AG04450 (cell line): Measurements from ENCODE around the gene S100A12. TPM values are rescaled to one million over a fixed set of nuclear protein-coding genes. Genes with fewer than 3 reads are reported as not detected.

ENCODE experiments used
- CTCF ChIA-PET: fragments of 300-600, 350-600 bp; formaldehyde crosslinking; extraction: SDS; loops from one replicate; lab custom pipeline; 2022; ENCODE audit warnings: antibody characterized with exemption, inconsistent platforms; lab: Charles Lee
- POLR2A ChIA-PET: fragments of 350-600 bp; formaldehyde crosslinking; extraction: SDS; loops from one replicate; lab custom pipeline; 2021; ENCODE audit warnings: antibody characterized with exemption, inconsistent platforms; lab: Yijun Ruan, JAX
- DNase-seq: peaks from one replicate; pipeline ENCODE4 v3.0.0-alpha.2; 2011; ENCODE audit warnings: low read depth, low spot score
- H3K27ac ChIP-seq: one replicate; pipeline ENCODE4 v1.5.1; 2012; ENCODE audit warnings: low read depth, low read length, control low read depth
- H3K27me3 ChIP-seq: one replicate; pipeline ENCODE4 v1.6.0; 2012; ENCODE audit warnings: low read length; ENCODE audit not compliant: control insufficient read depth, insufficient read depth
- H3K4me3 ChIP-seq: 2 replicates; pipeline ENCODE4 v1.5.1; 2011; ENCODE audit warnings: mild to moderate bottlenecking, low read depth, low read length, control low read depth
- H3K9me3 ChIP-seq: 2 replicates; pipeline ENCODE4 v1.5.1; 2012; ENCODE audit warnings: low read length; ENCODE audit not compliant: control insufficient read depth, insufficient read depth
- polyA plus RNA-seq: library from polyadenylated mRNA; depleted of rRNA; stranded (reverse); fragments of >200 nt; gene quantifications from 2 replicates; pipeline ENCODE4 v1.2.3, GENCODE V29; 2011; rRNA removed
- small RNA-seq: library from RNA; depleted of rRNA; stranded (forward); fragments of <200 nt; gene quantifications from one replicate; pipeline ENCODE3, GENCODE V24; 2012; ENCODE audit warnings: low read depth; ENCODE audit not compliant: insufficient read length
- TF ChIP-seq, protein P1 (sequence below): IDR thresholded peaks from 2 replicates; pipeline ENCODE4 v1.5.1; 2011; ENCODE audit warnings: low read depth, low read length, control low read depth, inconsistent platforms

The S100A12 gene
- polyA plus RNA-seq, 1 experiment, result not detected

DNA sequence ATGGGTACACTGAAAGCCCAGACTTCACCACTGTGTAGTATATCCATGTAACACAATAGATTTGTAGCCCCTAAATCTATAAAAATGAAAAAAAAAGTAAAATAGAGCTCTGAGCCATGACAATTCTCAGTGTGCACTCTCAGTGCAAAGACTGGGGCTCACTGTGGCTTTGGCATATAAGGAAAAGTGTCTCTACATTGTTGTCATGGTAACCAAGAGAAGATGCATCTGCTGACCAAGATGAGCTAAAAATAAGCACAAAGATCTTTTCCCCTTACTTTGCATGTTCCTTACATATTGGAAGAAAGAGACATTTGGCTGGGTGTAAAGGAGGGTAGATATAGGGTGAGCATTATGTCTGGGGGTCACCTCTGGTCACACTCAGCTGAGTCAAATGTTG, 38.8 kb downstream of the S100A12 start:
- Histone ChIP-seq H3K27me3 (peaks cover 3% of the 10 kb centered on the region), H3K9me3 (no peaks in the 10 kb centered on the region), H3K27ac (no peak overlapping the region), H3K4me3 (no peak overlapping the region)
- POLR2A ChIA-PET, result no interaction called here
- CTCF ChIA-PET, result interaction anchor here (1.3 kb wide), 1 partner anchor 16 kb away, joined by 4 read pairs; no protein-coding TSS in a partner anchor
- TF ChIP-seq, protein P1, sequence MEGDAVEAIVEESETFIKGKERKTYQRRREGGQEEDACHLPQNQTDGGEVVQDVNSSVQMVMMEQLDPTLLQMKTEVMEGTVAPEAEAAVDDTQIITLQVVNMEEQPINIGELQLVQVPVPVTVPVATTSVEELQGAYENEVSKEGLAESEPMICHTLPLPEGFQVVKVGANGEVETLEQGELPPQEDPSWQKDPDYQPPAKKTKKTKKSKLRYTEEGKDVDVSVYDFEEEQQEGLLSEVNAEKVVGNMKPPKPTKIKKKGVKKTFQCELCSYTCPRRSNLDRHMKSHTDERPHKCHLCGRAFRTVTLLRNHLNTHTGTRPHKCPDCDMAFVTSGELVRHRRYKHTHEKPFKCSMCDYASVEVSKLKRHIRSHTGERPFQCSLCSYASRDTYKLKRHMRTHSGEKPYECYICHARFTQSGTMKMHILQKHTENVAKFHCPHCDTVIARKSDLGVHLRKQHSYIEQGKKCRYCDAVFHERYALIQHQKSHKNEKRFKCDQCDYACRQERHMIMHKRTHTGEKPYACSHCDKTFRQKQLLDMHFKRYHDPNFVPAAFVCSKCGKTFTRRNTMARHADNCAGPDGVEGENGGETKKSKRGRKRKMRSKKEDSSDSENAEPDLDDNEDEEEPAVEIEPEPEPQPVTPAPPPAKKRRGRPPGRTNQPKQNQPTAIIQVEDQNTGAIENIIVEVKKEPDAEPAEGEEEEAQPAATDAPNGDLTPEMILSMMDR, result no peak
- no peak for DNase-seq

DNA sequence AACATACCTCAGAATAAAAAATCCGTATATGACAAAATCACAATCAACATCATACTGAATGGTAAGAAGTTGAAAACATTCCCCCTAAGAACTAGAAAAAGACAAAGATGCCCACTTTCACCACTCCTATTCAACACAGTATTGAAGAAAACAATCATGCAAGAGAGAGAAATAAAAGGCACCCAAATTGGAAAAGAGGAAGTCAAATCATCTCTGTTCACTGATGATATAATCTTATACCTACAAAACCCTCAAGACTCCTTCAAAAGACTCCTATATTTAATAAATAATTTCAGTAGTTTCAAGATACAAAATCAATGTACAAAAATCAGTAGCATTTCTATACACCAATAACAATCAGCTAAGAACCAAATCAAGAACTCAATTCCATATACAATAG, 41.5 kb downstream of the S100A12 start:
- ChIA-PET POLR2A (no interaction called here), CTCF (no interaction called here)
- H3K9me3 ChIP-seq, result no peaks in the 10 kb centered on the region
- H3K27ac ChIP-seq, result no peak overlapping the region
- H3K4me3 ChIP-seq, result no peak overlapping the region
- TF ChIP-seq, protein P1, result no peak
- no peak for DNase-seq
- no peaks in the 10 kb centered on the region for H3K27me3 ChIP-seq

DNA sequence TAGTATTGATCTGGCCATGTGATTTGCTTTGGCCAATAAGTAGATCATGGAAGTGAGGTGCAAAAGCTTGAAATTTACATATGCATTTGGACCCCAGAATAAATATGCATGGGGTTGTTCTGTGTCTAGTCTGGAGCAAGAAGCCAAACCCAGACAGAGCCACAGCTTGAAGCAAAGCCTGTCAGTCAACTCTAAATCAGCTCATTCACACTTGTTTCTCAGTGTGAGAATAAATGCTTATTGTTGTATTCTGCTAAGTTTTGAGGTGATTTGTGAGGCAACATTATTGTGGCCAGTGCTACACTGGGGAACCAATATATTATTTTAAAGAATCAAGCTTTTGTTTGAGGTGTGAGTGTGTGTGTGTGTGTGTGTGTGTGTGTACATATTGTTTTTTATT, 50.5 kb downstream of the S100A12 start:
- POLR2A ChIA-PET, result no interaction called here
- TF ChIP-seq, protein P1, result no peak
- Histone ChIP-seq H3K27ac (no peak overlapping the region), H3K9me3 (no peaks in the 10 kb centered on the region), H3K4me3 (no peak overlapping the region), H3K27me3 (no peaks in the 10 kb centered on the region)
- CTCF ChIA-PET, result no interaction called here
- no peak for DNase-seq

Small RNAs within 50 kb of the gene (small RNA-seq; reads per million reads assigned to genes)
- not detected for gene RNU6-160P
- gene S100A15A, result not detected

Other genes starting within 250 kb of the S100A12 start
- not detected in 2 replicates for gene SPRR2G, start 224.7 kb downstream of the S100A12 start, polyA plus RNA-seq
- gene LELP1, start 172.2 kb downstream of the S100A12 start, polyA plus RNA-seq, result not detected in 2 replicates
- gene PRR9, start 158.0 kb downstream of the S100A12 start, polyA plus RNA-seq, result not detected in 2 replicates
- not detected in 2 replicates for gene LORICRIN, start 115.9 kb downstream of the S100A12 start, polyA plus RNA-seq
- gene PGLYRP3, start 62.7 kb downstream of the S100A12 start, polyA plus RNA-seq, result not detected in 2 replicates
- not detected in 2 replicates for gene PGLYRP4, start 26.8 kb downstream of the S100A12 start, polyA plus RNA-seq
- gene S100A9, start 17.8 kb downstream of the S100A12 start, polyA plus RNA-seq, result not detected in 2 replicates
- gene S100A8, start 15.5 kb upstream of the S100A12 start, polyA plus RNA-seq, result not detected in 2 replicates
- gene S100A7A, start 40.9 kb upstream of the S100A12 start, polyA plus RNA-seq, result not detected in 2 replicates
- gene S100A7, start 85.0 kb upstream of the S100A12 start, polyA plus RNA-seq, result not detected in 2 replicates
- 1,379 and 2,089 TPM in 2 replicates for gene S100A6, start 160.4 kb upstream of the S100A12 start, polyA plus RNA-seq
- 0.25 and 0.42 TPM in 2 replicates for gene S100A5, start 165.3 kb upstream of the S100A12 start, polyA plus RNA-seq
- gene S100A4, start 170.2 kb upstream of the S100A12 start, polyA plus RNA-seq, result 20.0 and 20.7 TPM in 2 replicates
- 1.8 and 3.2 TPM in 2 replicates for gene S100A3, start 173.6 kb upstream of the S100A12 start, polyA plus RNA-seq
- gene S100A2, start 190.2 kb upstream of the S100A12 start, polyA plus RNA-seq, result 3.9 and 5.2 TPM in 2 replicates
- gene S100A16, start 237.5 kb upstream of the S100A12 start, polyA plus RNA-seq, result 224 and 256 TPM in 2 replicates
- gene S100A14, start 240.7 kb upstream of the S100A12 start, polyA plus RNA-seq, result 0.09 TPM in 1 of 2 replicates, not detected in the other